Liver (tissue), 9 donors: Measurements from ENCODE around the gene CHRDL1. TPM values are rescaled to one million over a fixed set of nuclear protein-coding genes. Genes with fewer than 3 reads are reported as not detected.

Experiments
- DNase-seq: peaks from one replicate; pipeline ENCODE4 v3.0.0-alpha.2; 2017; ENCODE audit warnings: low spot score
- H3K27ac ChIP-seq, 2 donors: one replicate each; pipeline ENCODE4 v1.7.0; 2013; ENCODE audit warnings: inconsistent platforms in 2 of 2, low read length in 2 of 2, control low read depth in 1 of 2, low read depth in 1 of 2, mild to moderate bottlenecking in 1 of 2
- H3K27me3 ChIP-seq, 4 donors: one replicate each; pipeline versions ENCODE4 v1.6.1 to v1.7.0; 2013; ENCODE audit warnings: low read length in 3 of 4, inconsistent platforms in 1 of 4, mild to moderate bottlenecking in 1 of 4, moderate library complexity in 1 of 4; ENCODE audit not compliant: control insufficient read depth in 4 of 4, insufficient read depth in 4 of 4
- H3K36me3 ChIP-seq, 4 donors: one replicate each; pipeline versions ENCODE4 v1.6.1 to v1.7.0; 2013; ENCODE audit warnings: low read length in 3 of 4, mild to moderate bottlenecking in 3 of 4, low read depth in 1 of 4, moderate library complexity in 1 of 4; ENCODE audit not compliant: control insufficient read depth in 4 of 4, insufficient read depth in 3 of 4
- H3K4me1 ChIP-seq, 4 donors: one replicate each; pipeline versions ENCODE4 v1.6.1 to v1.7.0; 2013; ENCODE audit warnings: low read length in 3 of 4, mild to moderate bottlenecking in 3 of 4, moderate library complexity in 1 of 4; ENCODE audit not compliant: control insufficient read depth in 4 of 4, insufficient read depth in 4 of 4
- H3K4me3 ChIP-seq, 3 donors: one replicate each; pipeline versions ENCODE4 v1.6.1 to v1.7.0; 2013; ENCODE audit warnings: low read length in 3 of 3, control low read depth in 1 of 3, low read depth in 1 of 3, mild to moderate bottlenecking in 1 of 3
- H3K9ac ChIP-seq, 2 donors: one replicate each; pipeline ENCODE4 v1.7.0; 2013; ENCODE audit warnings: low read length in 2 of 2, mild to moderate bottlenecking in 2 of 2, moderate library complexity in 2 of 2, control low read depth in 1 of 2, low read depth in 1 of 2
- H3K9me3 ChIP-seq, 4 donors: one replicate each; pipeline versions ENCODE4 v1.6.1 to v1.7.0; 2013; ENCODE audit warnings: low read length in 3 of 4; ENCODE audit not compliant: control insufficient read depth in 4 of 4
- EGR1 ChIP-seq, 2 donors: IDR thresholded peaks; 2 replicates each; pipeline ENCODE4 v1.6.1; 2016 to 2018; ENCODE audit warnings: antibody characterized with exemption in 2 of 2, low read depth in 2 of 2
- FOXA1 ChIP-seq: IDR thresholded peaks from 2 replicates; pipeline ENCODE4 v1.6.1; 2016; ENCODE audit warnings: antibody characterized with exemption
- FOXA2 ChIP-seq: IDR thresholded peaks from 2 replicates; pipeline ENCODE4 v1.6.1; 2016; ENCODE audit warnings: antibody characterized with exemption
- HNF4A ChIP-seq, 2 donors: conservative IDR thresholded peaks; 2 replicates each; pipeline ENCODE4 v1.6.1; 2016; ENCODE audit warnings: antibody characterized with exemption in 2 of 2, mild to moderate bottlenecking in 2 of 2
- HNF4G ChIP-seq: IDR thresholded peaks from 2 replicates; pipeline ENCODE4 v1.6.1; 2016; ENCODE audit warnings: antibody characterized with exemption
- JUND ChIP-seq, 2 donors: IDR thresholded peaks; 2 replicates each; pipeline ENCODE4 v1.6.1; 2016; ENCODE audit warnings: antibody characterized with exemption in 2 of 2
- NR2F2 ChIP-seq: IDR thresholded peaks from 2 replicates; pipeline ENCODE4 v1.6.1; 2016; ENCODE audit warnings: antibody characterized with exemption
- RAD21 ChIP-seq, 2 donors: IDR thresholded peaks; 2 replicates each; pipeline ENCODE4 v1.6.1; 2016; ENCODE audit warnings: antibody characterized with exemption in 2 of 2, mild to moderate bottlenecking in 2 of 2
- RXRA ChIP-seq, 2 donors: IDR thresholded peaks; 2 replicates each; pipeline ENCODE4 v1.6.1; 2017 to 2018; ENCODE audit warnings: antibody characterized with exemption in 2 of 2, mild to moderate bottlenecking in 1 of 2
- SP1 ChIP-seq: IDR thresholded peaks from 2 replicates; pipeline ENCODE4 v1.6.1; 2018; ENCODE audit warnings: antibody characterized with exemption, mild to moderate bottlenecking
- TAF1 ChIP-seq: conservative IDR thresholded peaks from 2 replicates; pipeline ENCODE4 v1.6.1; 2016; ENCODE audit warnings: antibody characterized with exemption, mild to moderate bottlenecking
- YY1 ChIP-seq: IDR thresholded peaks from 2 replicates; pipeline ENCODE4 v1.6.1; 2016; ENCODE audit warnings: antibody characterized with exemption, mild to moderate bottlenecking
- WGBS: extraction: QIAGEN DNeasy Blood & Tissue Kit; methylation state at CpG from one replicate; pipeline ENCODE4 v1.1.7; 2013; 5-methylcytosine and 5-hydroxymethylcytosine counted together
- polyA plus RNA-seq, 2 donors: library from polyadenylated mRNA; stranded (reverse) in 1 of 2; unstranded in 1 of 2; fragments of 200-250 nt in 1 of 2; fragments of >200 nt in 1 of 2; fragmentation: Nextera tagmentation in 1 of 2; extraction: Ambion mirVana in 1 of 2; gene quantifications; one replicate each; pipeline versions ENCODE4 v1.2.1 to v1.2.3, GENCODE V29; 2013 to 2015
- total RNA-seq, 2 donors: library from RNA; depleted of rRNA; stranded (reverse); fragments of >200 nt; gene quantifications; one replicate each; pipeline ENCODE4 v1.2.3, GENCODE V29; 2014
- TF ChIP-seq, protein P1 (sequence below): IDR thresholded peaks from 2 replicates; pipeline ENCODE4 v1.6.1; 2016; ENCODE audit warnings: antibody characterized with exemption, mild to moderate bottlenecking
- TF ChIP-seq, protein P2 (sequence below): IDR thresholded peaks from 2 replicates; pipeline ENCODE4 v1.6.1; 2016; ENCODE audit warnings: antibody characterized with exemption
- TF ChIP-seq, protein P3 (sequence below): fragments of 150-350 bp; IDR thresholded peaks from 2 replicates; pipeline ENCODE4 v1.5.1; 2017; ENCODE audit warnings: improper control_type of control experiment, low read depth, low read length; ENCODE audit not compliant: missing input control
- TF ChIP-seq, protein P4 (sequence below): IDR thresholded peaks from 2 replicates; pipeline ENCODE4 v1.6.1; 2016; ENCODE audit warnings: antibody characterized with exemption
- TF ChIP-seq, protein P5 (sequence below): IDR thresholded peaks from 2 replicates; pipeline ENCODE4 v1.6.1; 2016; ENCODE audit warnings: antibody characterized with exemption
- donor health status: healthy.
- donor health status: healthy.
- donor health status: healthy.
- donor health status: healthy.
- donor health status: healthy.

CHRDL1 gene
- total and polyA plus RNA-seq, 4 donors, result 0.17 to 2.1 (median 0.67) TPM

DNA sequence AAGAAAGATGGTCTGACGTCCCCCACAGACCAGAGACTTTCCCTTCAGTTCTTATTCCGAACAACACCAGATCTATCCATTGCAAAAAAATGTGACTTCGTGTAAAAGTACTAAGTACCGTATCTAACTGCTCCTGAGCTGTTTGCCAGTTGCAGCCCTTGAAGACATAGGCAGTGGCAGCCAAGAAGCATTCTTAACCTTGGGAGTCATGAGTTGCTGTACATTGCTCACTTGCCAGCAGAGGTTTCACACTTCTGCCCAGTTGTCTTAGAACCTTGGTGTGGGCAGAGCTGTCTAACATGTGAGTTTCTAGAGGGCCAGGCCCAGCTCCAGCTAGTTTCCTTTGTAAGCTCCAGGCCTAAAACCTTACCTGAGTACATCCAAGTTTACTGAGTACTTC is 10.5 kb upstream of the CHRDL1 start (continued):
- TF ChIP-seq, protein P1, sequence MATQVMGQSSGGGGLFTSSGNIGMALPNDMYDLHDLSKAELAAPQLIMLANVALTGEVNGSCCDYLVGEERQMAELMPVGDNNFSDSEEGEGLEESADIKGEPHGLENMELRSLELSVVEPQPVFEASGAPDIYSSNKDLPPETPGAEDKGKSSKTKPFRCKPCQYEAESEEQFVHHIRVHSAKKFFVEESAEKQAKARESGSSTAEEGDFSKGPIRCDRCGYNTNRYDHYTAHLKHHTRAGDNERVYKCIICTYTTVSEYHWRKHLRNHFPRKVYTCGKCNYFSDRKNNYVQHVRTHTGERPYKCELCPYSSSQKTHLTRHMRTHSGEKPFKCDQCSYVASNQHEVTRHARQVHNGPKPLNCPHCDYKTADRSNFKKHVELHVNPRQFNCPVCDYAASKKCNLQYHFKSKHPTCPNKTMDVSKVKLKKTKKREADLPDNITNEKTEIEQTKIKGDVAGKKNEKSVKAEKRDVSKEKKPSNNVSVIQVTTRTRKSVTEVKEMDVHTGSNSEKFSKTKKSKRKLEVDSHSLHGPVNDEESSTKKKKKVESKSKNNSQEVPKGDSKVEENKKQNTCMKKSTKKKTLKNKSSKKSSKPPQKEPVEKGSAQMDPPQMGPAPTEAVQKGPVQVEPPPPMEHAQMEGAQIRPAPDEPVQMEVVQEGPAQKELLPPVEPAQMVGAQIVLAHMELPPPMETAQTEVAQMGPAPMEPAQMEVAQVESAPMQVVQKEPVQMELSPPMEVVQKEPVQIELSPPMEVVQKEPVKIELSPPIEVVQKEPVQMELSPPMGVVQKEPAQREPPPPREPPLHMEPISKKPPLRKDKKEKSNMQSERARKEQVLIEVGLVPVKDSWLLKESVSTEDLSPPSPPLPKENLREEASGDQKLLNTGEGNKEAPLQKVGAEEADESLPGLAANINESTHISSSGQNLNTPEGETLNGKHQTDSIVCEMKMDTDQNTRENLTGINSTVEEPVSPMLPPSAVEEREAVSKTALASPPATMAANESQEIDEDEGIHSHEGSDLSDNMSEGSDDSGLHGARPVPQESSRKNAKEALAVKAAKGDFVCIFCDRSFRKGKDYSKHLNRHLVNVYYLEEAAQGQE, result no peak
- no peak for TF ChIP-seq NR2F2
- TF ChIP-seq, protein P2, sequence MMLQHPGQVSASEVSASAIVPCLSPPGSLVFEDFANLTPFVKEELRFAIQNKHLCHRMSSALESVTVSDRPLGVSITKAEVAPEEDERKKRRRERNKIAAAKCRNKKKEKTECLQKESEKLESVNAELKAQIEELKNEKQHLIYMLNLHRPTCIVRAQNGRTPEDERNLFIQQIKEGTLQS, result no peak

DNA sequence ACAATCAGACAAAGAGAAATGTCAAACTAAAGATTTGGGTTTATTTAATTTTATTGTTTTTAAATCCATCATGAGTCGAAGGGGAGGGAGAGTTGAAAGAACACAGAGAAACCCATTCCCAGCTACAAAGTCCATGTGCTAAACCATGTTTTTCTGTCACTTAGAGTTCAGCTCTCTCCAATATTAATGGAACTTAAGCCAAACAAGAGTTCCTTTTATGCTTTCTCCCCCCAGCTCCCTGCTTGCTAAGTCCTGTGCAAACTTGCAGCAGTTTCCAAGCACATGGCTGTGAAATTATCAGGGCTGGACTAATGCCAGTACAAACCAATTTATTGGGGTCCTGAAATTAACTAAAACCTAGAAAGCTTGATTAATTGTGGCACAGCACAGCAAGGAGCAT is 9.7 kb upstream of the CHRDL1 start:
- TF ChIP-seq, protein P3, sequence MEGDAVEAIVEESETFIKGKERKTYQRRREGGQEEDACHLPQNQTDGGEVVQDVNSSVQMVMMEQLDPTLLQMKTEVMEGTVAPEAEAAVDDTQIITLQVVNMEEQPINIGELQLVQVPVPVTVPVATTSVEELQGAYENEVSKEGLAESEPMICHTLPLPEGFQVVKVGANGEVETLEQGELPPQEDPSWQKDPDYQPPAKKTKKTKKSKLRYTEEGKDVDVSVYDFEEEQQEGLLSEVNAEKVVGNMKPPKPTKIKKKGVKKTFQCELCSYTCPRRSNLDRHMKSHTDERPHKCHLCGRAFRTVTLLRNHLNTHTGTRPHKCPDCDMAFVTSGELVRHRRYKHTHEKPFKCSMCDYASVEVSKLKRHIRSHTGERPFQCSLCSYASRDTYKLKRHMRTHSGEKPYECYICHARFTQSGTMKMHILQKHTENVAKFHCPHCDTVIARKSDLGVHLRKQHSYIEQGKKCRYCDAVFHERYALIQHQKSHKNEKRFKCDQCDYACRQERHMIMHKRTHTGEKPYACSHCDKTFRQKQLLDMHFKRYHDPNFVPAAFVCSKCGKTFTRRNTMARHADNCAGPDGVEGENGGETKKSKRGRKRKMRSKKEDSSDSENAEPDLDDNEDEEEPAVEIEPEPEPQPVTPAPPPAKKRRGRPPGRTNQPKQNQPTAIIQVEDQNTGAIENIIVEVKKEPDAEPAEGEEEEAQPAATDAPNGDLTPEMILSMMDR, result no peak
- TF ChIP-seq YY1 (no peak), SP1 (no peak), NR2F2 (no peak), JUND (IDR thresholded peaks at IDR 0.05) (no peak), FOXA2 (no peak)
- TF ChIP-seq, protein P4, sequence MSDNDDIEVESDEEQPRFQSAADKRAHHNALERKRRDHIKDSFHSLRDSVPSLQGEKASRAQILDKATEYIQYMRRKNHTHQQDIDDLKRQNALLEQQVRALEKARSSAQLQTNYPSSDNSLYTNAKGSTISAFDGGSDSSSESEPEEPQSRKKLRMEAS, result no peak
- TF ChIP-seq, protein P5, sequence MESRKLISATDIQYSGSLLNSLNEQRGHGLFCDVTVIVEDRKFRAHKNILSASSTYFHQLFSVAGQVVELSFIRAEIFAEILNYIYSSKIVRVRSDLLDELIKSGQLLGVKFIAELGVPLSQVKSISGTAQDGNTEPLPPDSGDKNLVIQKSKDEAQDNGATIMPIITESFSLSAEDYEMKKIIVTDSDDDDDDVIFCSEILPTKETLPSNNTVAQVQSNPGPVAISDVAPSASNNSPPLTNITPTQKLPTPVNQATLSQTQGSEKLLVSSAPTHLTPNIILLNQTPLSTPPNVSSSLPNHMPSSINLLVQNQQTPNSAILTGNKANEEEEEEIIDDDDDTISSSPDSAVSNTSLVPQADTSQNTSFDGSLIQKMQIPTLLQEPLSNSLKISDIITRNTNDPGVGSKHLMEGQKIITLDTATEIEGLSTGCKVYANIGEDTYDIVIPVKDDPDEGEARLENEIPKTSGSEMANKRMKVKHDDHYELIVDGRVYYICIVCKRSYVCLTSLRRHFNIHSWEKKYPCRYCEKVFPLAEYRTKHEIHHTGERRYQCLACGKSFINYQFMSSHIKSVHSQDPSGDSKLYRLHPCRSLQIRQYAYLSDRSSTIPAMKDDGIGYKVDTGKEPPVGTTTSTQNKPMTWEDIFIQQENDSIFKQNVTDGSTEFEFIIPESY, result no peak
- H3K4me1 ChIP-seq, result no peaks in the 10 kb centered on the region
- H3K4me3 ChIP-seq, result no peak overlapping the region
- no peak for DNase-seq
- H3K36me3 ChIP-seq, result no peaks in the 10 kb centered on the region
- H3K9me3 ChIP-seq, result no peaks in the 10 kb centered on the region
- no peaks in the 10 kb centered on the region for H3K27me3 ChIP-seq
- H3K9ac ChIP-seq, result no peak overlapping the region
- H3K27ac ChIP-seq, result no peak overlapping the region
- WGBS, result 83% methylated on average over 1 of the region's 1 CpG

DNA sequence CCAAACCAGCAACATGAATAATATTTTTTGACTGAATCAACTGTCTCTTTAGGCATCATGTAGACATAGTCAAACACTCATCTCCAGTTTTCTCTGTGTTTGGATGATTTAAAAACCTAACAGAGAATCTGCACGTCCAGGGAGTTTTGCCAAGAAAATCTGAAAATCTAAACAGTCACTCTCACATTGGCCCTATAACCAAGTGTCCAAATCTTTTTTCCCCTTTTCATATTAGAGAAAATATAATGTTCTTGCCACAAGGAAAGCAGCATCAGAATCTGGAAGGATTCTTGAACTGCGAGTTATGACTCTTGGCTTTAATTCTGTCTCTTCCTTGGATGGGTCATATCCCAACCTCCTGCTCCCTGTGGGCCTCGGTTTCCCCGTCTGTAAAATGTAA is 8.8 kb upstream of the CHRDL1 start:
- Histone ChIP-seq H3K27me3 (no peaks in the 10 kb centered on the region), H3K4me1 (no peaks in the 10 kb centered on the region), H3K27ac (no peak overlapping the region), H3K36me3 (no peaks in the 10 kb centered on the region), H3K9me3 (no peaks in the 10 kb centered on the region), H3K4me3 (no peak overlapping the region), H3K9ac (no peak overlapping the region)
- DNase-seq, result no peak
- WGBS, result 73% methylated on average over 4 of the region's 4 CpGs
- TF ChIP-seq SP1 (no peak), FOXA1 (no peak), EGR1 (IDR thresholded peaks at IDR 0.05; ENCODE audit: low read depth in 2 of 2) (no peak), FOXA2 (no peak), JUND (IDR thresholded peaks at IDR 0.05) (no peak), NR2F2 (no peak), RXRA (IDR thresholded peaks at IDR 0.05) (no peak), HNF4A (conservative IDR thresholded peaks at IDR 0.05) (no peak), RAD21 (IDR thresholded peaks at IDR 0.05) (no peak), TAF1 (no peak), HNF4G (no peak), YY1 (no peak)
- TF ChIP-seq, protein P2, result no peak
- TF ChIP-seq, protein P1, result no peak
